ENCODE data around the gene DENND6A.

The DENND6A gene

GRCh38 chr3:57682284-57682683 lies 10.6 kb downstream of the DENND6A start:
- H3K4me3 ChIP-seq (ENCODE audit: low read length), result no peak overlapping the region
- peak; percentile 29 for DNase-seq (ENCODE audit: low read depth)
- peak; percentile 14 for TF ChIP-seq CTCF (IDR thresholded peaks at IDR 0.05; ENCODE audit: insufficient read depth, low read depth, low read length, missing control alignments)

GRCh38 chr3:57681691-57682090 lies 11.2 kb downstream of the DENND6A start:
- H3K4me3 ChIP-seq (ENCODE audit: low read length), result no peak overlapping the region
- no peak for TF ChIP-seq CTCF (IDR thresholded peaks at IDR 0.05; ENCODE audit: insufficient read depth, low read depth, low read length, missing control alignments)
- no peak for DNase-seq (ENCODE audit: low read depth)

GRCh38 chr3:57680046-57680445 lies 12.8 kb downstream of the DENND6A start:
- no peak overlapping the region for H3K4me3 ChIP-seq (ENCODE audit: low read length)
- no peak for DNase-seq (ENCODE audit: low read depth)
- no peak for TF ChIP-seq CTCF (IDR thresholded peaks at IDR 0.05; ENCODE audit: insufficient read depth, low read depth, low read length, missing control alignments)

- H3K4me3 ChIP-seq (ENCODE audit: low read length), result no peak overlapping the region
- DNase-seq (ENCODE audit: low read depth), result no peak
- TF ChIP-seq CTCF (IDR thresholded peaks at IDR 0.05; ENCODE audit: insufficient read depth, low read depth, low read length, missing control alignments), result no peak
Measured at GRCh38 chr3:57675530-57675929, 17.3 kb downstream of the DENND6A start.

GRCh38 chr3:57673156-57673555 lies 19.7 kb downstream of the DENND6A start:
- DNase-seq (ENCODE audit: low read depth), result no peak
- H3K4me3 ChIP-seq (ENCODE audit: low read length), result no peak overlapping the region
- TF ChIP-seq CTCF (IDR thresholded peaks at IDR 0.05; ENCODE audit: insufficient read depth, low read depth, low read length, missing control alignments), result no peak

GRCh38 chr3:57670543-57670942 lies 22.3 kb downstream of the DENND6A start:
- H3K4me3 ChIP-seq (ENCODE audit: low read length), result no peak overlapping the region
- no peak for TF ChIP-seq CTCF (IDR thresholded peaks at IDR 0.05; ENCODE audit: insufficient read depth, low read depth, low read length, missing control alignments)
- DNase-seq (ENCODE audit: low read depth), result no peak

GRCh38 chr3:57661404-57661803 lies 31.5 kb downstream of the DENND6A start:
- no peak for TF ChIP-seq CTCF (IDR thresholded peaks at IDR 0.05; ENCODE audit: insufficient read depth, low read depth, low read length, missing control alignments)
- DNase-seq (ENCODE audit: low read depth), result no peak
- no peak overlapping the region for H3K4me3 ChIP-seq (ENCODE audit: low read length)

Measured in epithelial cell of esophagus (primary cell).